Endothelial cell of umbilical vein (primary cell): ENCODE data around the gene DOCK1. TPM values are rescaled to one million over a fixed set of nuclear protein-coding genes. Genes with fewer than 3 reads are reported as not detected.

Experiments used
- BruUV-seq: library from RNA; stranded (reverse); fragments of 400-500 nt; replicated peaks from 2 replicates; lab custom pipeline; 2021; lab: Mats Ljungman, UMichigan
- CTCF ChIA-PET: fragments of 300-600, 350-600 bp; sonication (Branson Sonifier 250); formaldehyde crosslinking; loops from one replicate; lab custom pipeline; 2021; ENCODE audit warnings: antibody characterized with exemption, inconsistent platforms; lab: Charles Lee
- POLR2A ChIA-PET: fragments of 300-600, 350-600 bp; sonication (Branson Sonifier 250); formaldehyde crosslinking; loops from one replicate; lab custom pipeline; 2021; ENCODE audit warnings: antibody characterized with exemption, inconsistent platforms; lab: Charles Lee
- DNase-seq: peaks from one replicate; pipeline ENCODE4 v3.0.0-alpha.2; 2011; ENCODE audit warnings: low read depth, low spot score
- FAIRE-seq: peaks from 2 replicates; lab custom pipeline; 2011; peaks lifted over from hg19 to GRCh38; lab: Jason Lieb, UNC
- H2AFZ ChIP-seq: 2 replicates; pipeline ENCODE4 v1.6.0; 2012; ENCODE audit warnings: low read depth, low read length, control low read depth, inconsistent platforms
- H3K27ac ChIP-seq: 2 replicates; pipeline ENCODE4 v1.5.1; 2011; ENCODE audit warnings: low read depth, mild to moderate bottlenecking, control low read depth, low read length, moderate library complexity; ENCODE audit not compliant: insufficient read depth
- H3K27me3 ChIP-seq, 2 experiments: 2 replicates each; pipeline versions ENCODE4 v1.6.0 to v1.6.1; 2011; ENCODE audit warnings: low read length in 2 of 2, mixed read lengths in 1 of 2; ENCODE audit not compliant: control insufficient read depth in 2 of 2, insufficient read depth in 2 of 2
- H3K36me3 ChIP-seq, 2 experiments: 2 replicates in 1 of 2; 3 replicates in 1 of 2; pipeline ENCODE4 v1.5.1; 2011; ENCODE audit warnings: low read length in 2 of 2, mild to moderate bottlenecking in 1 of 2, moderate library complexity in 1 of 2; ENCODE audit not compliant: control insufficient read depth in 2 of 2, insufficient read depth in 2 of 2; ENCODE audit errors: extremely low read depth in 1 of 2
- H3K4me1 ChIP-seq: 3 replicates; pipeline ENCODE4 v1.5.1; 2011; ENCODE audit warnings: mild to moderate bottlenecking, low read length; ENCODE audit not compliant: control insufficient read depth, insufficient read depth; ENCODE audit errors: extremely low read depth
- H3K4me2 ChIP-seq: 2 replicates; pipeline ENCODE4 v1.6.1; 2011; ENCODE audit warnings: low read length, control low read depth, mixed read lengths; ENCODE audit not compliant: insufficient read depth
- H3K4me3 ChIP-seq, 3 experiments: fragments of 200-600 bp in 1 of 3; sonication (generic), shearing (Covaris generic) in 1 of 3; replicated peaks in 1 of 3; 2 replicates each; pipeline ENCODE4 v1.5.1; 2011 to 2016; ENCODE audit warnings: control low read depth in 3 of 3, low read length in 3 of 3, mild to moderate bottlenecking in 2 of 3, inconsistent platforms in 1 of 3, low read depth in 1 of 3, moderate library complexity in 1 of 3; ENCODE audit not compliant: insufficient read depth in 1 of 3
- H3K79me2 ChIP-seq: 2 replicates; pipeline ENCODE4 v1.6.0; 2012; ENCODE audit warnings: low read length, inconsistent platforms; ENCODE audit not compliant: control insufficient read depth, insufficient read depth
- H3K9ac ChIP-seq: replicated peaks from 2 replicates; pipeline ENCODE3; 2011; ENCODE audit warnings: low read length, control low read depth; ENCODE audit not compliant: insufficient read depth; ENCODE audit errors: extremely low read depth
- H3K9me1 ChIP-seq: replicated peaks from 3 replicates; pipeline ENCODE4 v1.6.0; 2011; ENCODE audit warnings: mild to moderate bottlenecking, low read length; ENCODE audit not compliant: control insufficient read depth, insufficient read depth; ENCODE audit errors: extremely low read depth
- H3K9me3 ChIP-seq: replicated peaks from 2 replicates; pipeline ENCODE4 v1.5.1; 2012; ENCODE audit warnings: low read length, inconsistent platforms; ENCODE audit not compliant: control insufficient read depth, insufficient read depth
- H4K20me1 ChIP-seq: replicated peaks from 2 replicates; pipeline ENCODE3; 2011; ENCODE audit warnings: mild to moderate bottlenecking, low read length; ENCODE audit not compliant: control insufficient read depth, insufficient read depth; ENCODE audit errors: extremely low read depth
- EZH2 ChIP-seq: IDR thresholded peaks from 2 replicates; pipeline ENCODE4 v1.6.1; 2012; ENCODE audit warnings: borderline replicate concordance, low read depth, mild to moderate bottlenecking, moderate library complexity, low read length, inconsistent platforms; ENCODE audit not compliant: severe bottlenecking
- FOS ChIP-seq: IDR thresholded peaks from 2 replicates; pipeline ENCODE4 v1.6.1; 2011; ENCODE audit warnings: mild to moderate bottlenecking, low read length, moderate library complexity, borderline replicate concordance; ENCODE audit not compliant: insufficient read depth
- JUN ChIP-seq: IDR thresholded peaks from 2 replicates; pipeline ENCODE4 v1.6.1; 2011; ENCODE audit warnings: borderline replicate concordance, low read depth; ENCODE audit not compliant: insufficient read length, insufficient read depth
- MYC ChIP-seq: IDR thresholded peaks from one replicate; pipeline ENCODE4 v1.6.1; 2011; ENCODE audit warnings: mild to moderate bottlenecking, low read depth, low read length
- dilution Hi-C: fragments of 300-500 bp; cut with MboI; formaldehyde crosslinking; loops from one replicate; pipeline ENCODE4 v1.15.0; 2019; ENCODE audit warnings: low sequenced_read_pairs; ENCODE audit not compliant: extremely low pct_ligation_motif_present
- intact Hi-C: fragments of 100-400 bp; cut with micrococcal nuclease; formaldehyde crosslinking; loops from one replicate; pipeline ENCODE4 v1.10.0; 2022
- polyA plus RNA-seq, 4 experiments: library from polyadenylated mRNA; depleted of rRNA in 3 of 4; stranded (reverse) in 3 of 4; unstranded in 1 of 4; fragments of >200 nt; gene quantifications; 2 replicates each; pipeline versions ENCODE4 v1.2.1 to v1.2.3, GENCODE V29; 2011 to 2012; ENCODE audit warnings: missing spikeins in 1 of 4
- total RNA-seq: library from RNA; stranded (reverse); gene quantifications from 2 replicates; pipeline ENCODE4 v1.2.3, GENCODE V29; 2021
- TF ChIP-seq, protein P1 (sequence below): IDR thresholded peaks from 2 replicates; pipeline ENCODE4 v1.6.1; 2011; ENCODE audit not compliant: insufficient read depth, insufficient read length
- TF ChIP-seq, protein P2 (sequence below), 2 donors: IDR thresholded peaks; 1 replicate in 1 of 2; 2 replicates in 1 of 2; pipeline ENCODE4 v1.5.1; 2011; ENCODE audit warnings: low read length in 2 of 2, mild to moderate bottlenecking in 2 of 2, moderate library complexity in 2 of 2, control low read depth in 1 of 2, inconsistent platforms in 1 of 2, low read depth in 1 of 2; ENCODE audit not compliant: insufficient read depth in 1 of 2; ENCODE audit errors: extremely low read depth in 1 of 2

DOCK1 gene
- total and polyA plus RNA-seq, 2 donors (not counting 3 experiments of a cell fraction or from before 2014, with no cell fraction given): 22.5 to 83.1 TPM

GRCh38 chr10:127133225-127133624 is 228.0 kb downstream of the DOCK1 start:
- POLR2A ChIA-PET: no interaction called here
- Histone ChIP-seq H3K4me2 (no peak overlapping the region), H3K27me3 (no peaks in the 10 kb centered on the region), H3K9me1 (no peaks in the 10 kb centered on the region), H3K27ac (no peak overlapping the region), H3K79me2 (no peaks in the 10 kb centered on the region), H4K20me1 (peaks cover 2% of the 10 kb centered on the region), H2AFZ (no peak overlapping the region), H3K9ac (no peak overlapping the region), H3K4me3 (no peak overlapping the region), H3K4me1 (no peaks in the 10 kb centered on the region), H3K9me3 (no peaks in the 10 kb centered on the region), H3K36me3 (peaks cover 2 to 11% of the 10 kb centered on the region in 2 experiments)
- intact Hi-C loops: no loop called here
- no peak for FAIRE-seq
- BruUV-seq: no TSS peak
- DNase-seq: no peak
- dilution Hi-C loops: no loop called here
- TF ChIP-seq, protein P1, sequence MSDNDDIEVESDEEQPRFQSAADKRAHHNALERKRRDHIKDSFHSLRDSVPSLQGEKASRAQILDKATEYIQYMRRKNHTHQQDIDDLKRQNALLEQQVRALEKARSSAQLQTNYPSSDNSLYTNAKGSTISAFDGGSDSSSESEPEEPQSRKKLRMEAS: no peak
- TF ChIP-seq EZH2 (no peak), JUN (no peak), MYC (no peak), FOS (no peak)
- TF ChIP-seq, protein P2, sequence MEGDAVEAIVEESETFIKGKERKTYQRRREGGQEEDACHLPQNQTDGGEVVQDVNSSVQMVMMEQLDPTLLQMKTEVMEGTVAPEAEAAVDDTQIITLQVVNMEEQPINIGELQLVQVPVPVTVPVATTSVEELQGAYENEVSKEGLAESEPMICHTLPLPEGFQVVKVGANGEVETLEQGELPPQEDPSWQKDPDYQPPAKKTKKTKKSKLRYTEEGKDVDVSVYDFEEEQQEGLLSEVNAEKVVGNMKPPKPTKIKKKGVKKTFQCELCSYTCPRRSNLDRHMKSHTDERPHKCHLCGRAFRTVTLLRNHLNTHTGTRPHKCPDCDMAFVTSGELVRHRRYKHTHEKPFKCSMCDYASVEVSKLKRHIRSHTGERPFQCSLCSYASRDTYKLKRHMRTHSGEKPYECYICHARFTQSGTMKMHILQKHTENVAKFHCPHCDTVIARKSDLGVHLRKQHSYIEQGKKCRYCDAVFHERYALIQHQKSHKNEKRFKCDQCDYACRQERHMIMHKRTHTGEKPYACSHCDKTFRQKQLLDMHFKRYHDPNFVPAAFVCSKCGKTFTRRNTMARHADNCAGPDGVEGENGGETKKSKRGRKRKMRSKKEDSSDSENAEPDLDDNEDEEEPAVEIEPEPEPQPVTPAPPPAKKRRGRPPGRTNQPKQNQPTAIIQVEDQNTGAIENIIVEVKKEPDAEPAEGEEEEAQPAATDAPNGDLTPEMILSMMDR (IDR thresholded peaks at IDR 0.05; ENCODE audit: extremely low read depth in 1 of 2, insufficient read depth in 1 of 2, low read depth in 1 of 2, low read length in 2 of 2): no peak
- CTCF ChIA-PET: no interaction called here
